A673 (cell line): ENCODE data around the gene OR10G8.

ENCODE experiments used
- EZH2 ChIP-seq: fragments of 200-600 bp; sonication (generic); IDR thresholded peaks from 2 replicates; pipeline ENCODE4 v1.6.1; 2017; ENCODE audit warnings: borderline replicate concordance, low read depth, mild to moderate bottlenecking, mixed read lengths, antibody characterized with exemption, low read length; ENCODE audit not compliant: poor library complexity, severe bottlenecking
- TF ChIP-seq, protein P1 (sequence below): fragments of 300-800, 200-600 bp; sonication (generic); conservative IDR thresholded peaks from 2 replicates; pipeline ENCODE4 v1.5.1; 2017; ENCODE audit warnings: low read depth, mild to moderate bottlenecking, antibody characterized with exemption, low read length, moderate library complexity, mixed read lengths

DNA sequence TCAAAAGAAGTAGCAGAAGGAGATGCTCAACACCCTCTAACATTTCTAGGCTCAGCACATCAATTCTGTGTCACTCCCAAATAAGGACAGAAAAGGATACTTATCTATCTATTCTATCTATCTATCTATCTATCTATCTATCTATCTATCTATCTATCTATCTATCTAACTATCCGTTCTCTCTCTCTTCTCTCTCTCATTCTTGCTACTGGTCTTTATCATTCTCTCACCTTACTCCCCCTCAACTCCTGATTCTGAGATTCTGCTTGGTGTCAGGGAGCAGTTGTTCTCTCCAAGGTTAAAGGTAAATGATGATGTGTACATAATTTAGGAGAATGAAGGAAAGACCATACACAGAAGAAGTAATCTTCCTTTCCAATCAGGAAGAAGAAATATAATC is 31.5 kb upstream of the OR10G8 start, which contains the start of gene OR10G6:
- TF ChIP-seq, protein P1, sequence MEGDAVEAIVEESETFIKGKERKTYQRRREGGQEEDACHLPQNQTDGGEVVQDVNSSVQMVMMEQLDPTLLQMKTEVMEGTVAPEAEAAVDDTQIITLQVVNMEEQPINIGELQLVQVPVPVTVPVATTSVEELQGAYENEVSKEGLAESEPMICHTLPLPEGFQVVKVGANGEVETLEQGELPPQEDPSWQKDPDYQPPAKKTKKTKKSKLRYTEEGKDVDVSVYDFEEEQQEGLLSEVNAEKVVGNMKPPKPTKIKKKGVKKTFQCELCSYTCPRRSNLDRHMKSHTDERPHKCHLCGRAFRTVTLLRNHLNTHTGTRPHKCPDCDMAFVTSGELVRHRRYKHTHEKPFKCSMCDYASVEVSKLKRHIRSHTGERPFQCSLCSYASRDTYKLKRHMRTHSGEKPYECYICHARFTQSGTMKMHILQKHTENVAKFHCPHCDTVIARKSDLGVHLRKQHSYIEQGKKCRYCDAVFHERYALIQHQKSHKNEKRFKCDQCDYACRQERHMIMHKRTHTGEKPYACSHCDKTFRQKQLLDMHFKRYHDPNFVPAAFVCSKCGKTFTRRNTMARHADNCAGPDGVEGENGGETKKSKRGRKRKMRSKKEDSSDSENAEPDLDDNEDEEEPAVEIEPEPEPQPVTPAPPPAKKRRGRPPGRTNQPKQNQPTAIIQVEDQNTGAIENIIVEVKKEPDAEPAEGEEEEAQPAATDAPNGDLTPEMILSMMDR, result no peak
- no peak for TF ChIP-seq EZH2
